HG03095 (cell line): ENCODE results near the gene NEUROG1.
"Not testable (repeated sequence)": the region's sequence is repeated elsewhere in the genome, so short reads cannot be mapped to it uniquely, and the experiment has no call there.

Experiments used
- ATAC-seq: cut with Tn5 transposase; IDR thresholded peaks from one replicate; pipeline ENCODE4 v1.9.1; 2021; ENCODE audit warnings: moderate library complexity; ENCODE audit not compliant: unreplicated experiment

NEUROG1 gene

GRCh38 chr5:135497971-135498636 is 37.7 kb downstream of the NEUROG1 start:
- ATAC-seq: no peak

DNA sequence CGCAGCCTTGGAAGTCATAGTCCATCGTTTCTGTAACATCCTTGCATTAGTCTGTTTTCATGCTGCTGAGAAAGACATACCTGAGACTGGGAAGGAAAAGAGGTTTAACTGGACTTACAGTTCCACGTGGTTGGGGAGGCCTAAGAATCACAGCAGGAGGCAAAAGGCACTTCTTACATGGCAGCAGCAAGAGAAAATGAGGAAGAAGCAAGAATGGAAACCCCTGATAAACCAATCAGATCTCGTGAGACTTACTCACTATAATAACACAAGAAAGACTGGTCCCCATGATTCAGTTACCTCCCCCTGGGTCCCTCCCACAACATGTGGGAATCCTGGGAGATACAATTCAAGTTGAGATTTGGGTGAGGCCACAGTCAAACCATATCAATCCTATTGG is 40.2 kb downstream of the NEUROG1 start:
- not testable (repeated sequence) for ATAC-seq

DNA sequence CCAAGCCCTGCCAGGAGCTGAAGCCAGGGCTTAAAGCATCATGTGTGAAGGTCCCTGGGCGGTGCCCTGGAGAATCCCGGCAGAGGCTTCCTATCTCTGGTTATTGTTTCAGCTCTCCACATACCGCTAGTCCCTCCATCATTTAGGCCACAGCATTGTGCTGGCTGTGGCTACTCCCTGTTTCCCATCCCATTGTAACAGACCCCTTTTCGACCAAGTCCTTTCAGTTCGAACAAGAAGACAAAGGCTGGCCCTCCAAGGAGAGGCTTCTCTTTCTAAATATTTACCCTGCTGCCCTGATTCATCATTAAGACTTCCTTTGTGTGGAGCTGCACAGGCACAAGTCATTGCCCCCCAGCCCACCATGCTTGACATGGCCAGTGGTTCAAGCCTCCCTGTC is 41.6 kb downstream of the NEUROG1 start:
- ATAC-seq: no peak

DNA sequence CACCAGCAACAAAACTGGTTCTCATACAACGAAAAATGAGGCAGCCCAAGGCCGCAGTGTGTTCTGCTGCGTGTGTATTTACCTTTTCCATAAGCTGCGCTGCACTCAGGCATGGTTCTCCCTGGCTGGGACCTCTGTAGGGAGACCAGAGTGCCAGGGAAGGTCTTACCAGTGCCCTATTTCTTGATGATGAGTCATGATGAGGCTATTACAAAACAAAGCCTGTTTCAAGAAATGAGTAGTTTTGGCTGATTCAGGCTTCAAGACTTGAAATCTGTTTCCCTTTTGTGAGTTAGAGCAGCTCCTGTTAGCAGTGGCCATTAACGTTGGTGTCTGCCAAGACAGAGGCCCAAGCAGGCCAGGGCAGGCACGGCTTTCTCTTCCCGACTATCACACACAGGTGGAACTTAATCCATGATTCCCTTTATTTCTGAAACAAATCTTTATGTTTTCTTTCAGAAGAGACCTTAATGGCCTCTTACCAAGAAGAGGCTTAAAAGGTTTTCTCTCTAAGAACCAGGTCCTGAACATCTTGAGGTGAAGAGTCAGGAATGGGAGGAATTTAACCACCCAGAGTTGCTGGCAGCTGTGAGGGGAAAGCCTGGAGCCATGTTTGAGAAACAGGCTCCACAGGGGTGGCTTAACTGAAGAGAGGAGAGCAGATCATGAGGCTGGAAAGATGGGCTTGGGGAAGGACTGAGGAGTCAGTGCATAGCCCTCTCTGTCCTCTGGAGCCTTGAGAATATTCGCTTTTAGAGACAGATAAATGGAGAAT is 42.2 kb downstream of the NEUROG1 start:
- no peak for ATAC-seq

DNA sequence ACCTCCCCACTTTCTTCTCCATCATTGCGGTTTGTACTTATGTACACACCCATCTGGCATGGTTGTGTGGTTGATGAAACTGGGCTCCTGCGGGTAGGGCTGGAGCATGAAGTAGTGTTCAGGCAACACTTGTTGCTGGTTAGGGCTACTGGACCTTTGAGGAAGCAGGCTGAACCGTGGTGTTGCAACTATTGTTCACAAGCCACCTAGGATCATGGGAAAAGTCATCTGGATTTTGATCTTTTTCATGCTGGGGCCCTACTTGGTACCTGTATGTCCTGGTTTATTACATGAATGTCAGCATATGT is 43.5 kb downstream of the NEUROG1 start:
- no peak for ATAC-seq

GRCh38 chr5:135491552-135492318 is 44.0 kb downstream of the NEUROG1 start:
- no peak for ATAC-seq

GRCh38 chr5:135491038-135491551 is 44.7 kb downstream of the NEUROG1 start:
- ATAC-seq: no peak

DNA sequence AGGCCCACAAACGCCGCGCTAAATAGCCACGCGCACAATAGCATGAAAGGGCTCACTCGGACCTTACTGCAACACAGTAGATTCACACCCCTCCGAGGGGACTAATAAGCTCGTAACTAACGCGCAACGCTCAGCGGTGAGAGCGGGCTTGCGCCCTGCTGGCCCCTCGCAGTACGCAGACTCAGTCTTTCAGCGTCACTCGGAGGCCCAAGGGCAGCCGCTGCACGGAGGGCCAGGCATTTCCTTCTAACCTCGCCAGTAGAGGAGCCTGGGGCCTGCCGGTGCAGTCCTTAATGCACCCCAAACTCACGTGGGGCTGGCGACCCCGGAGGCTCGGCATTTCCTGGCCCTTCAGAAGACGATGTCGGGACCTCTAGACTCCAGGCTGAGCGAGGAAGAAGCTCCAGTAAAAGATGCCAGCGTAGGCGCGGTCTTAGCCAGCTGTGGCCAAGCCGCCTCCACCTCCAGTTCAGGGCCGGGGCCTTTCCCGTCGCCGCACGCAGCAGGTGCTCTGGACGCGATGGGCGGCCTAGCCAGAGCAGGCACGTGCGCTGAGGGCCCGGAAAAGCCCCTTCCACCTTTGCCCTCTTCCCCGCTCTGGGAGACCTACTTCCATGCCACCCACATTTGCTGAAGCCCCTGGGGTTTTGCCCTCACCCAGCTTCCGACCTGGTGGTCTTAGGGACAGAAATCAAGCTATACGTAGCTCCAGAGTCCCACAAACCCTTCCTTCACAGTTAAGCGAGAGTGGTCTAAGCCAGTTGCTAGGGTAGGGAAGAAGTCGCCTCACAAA is 45.3 kb downstream of the NEUROG1 start:
- no peak for ATAC-seq

- no peak for ATAC-seq
Observed at GRCh38 chr5:135489466-135490244, 46.1 kb downstream of the NEUROG1 start.

- no peak for ATAC-seq
Observed at GRCh38 chr5:135488727-135489465, 46.9 kb downstream of the NEUROG1 start.

GRCh38 chr5:135487839-135488514 is 47.8 kb downstream of the NEUROG1 start:
- ATAC-seq: no peak

- ATAC-seq: no peak
Observed at GRCh38 chr5:135487037-135487395, 48.7 kb downstream of the NEUROG1 start.

DNA sequence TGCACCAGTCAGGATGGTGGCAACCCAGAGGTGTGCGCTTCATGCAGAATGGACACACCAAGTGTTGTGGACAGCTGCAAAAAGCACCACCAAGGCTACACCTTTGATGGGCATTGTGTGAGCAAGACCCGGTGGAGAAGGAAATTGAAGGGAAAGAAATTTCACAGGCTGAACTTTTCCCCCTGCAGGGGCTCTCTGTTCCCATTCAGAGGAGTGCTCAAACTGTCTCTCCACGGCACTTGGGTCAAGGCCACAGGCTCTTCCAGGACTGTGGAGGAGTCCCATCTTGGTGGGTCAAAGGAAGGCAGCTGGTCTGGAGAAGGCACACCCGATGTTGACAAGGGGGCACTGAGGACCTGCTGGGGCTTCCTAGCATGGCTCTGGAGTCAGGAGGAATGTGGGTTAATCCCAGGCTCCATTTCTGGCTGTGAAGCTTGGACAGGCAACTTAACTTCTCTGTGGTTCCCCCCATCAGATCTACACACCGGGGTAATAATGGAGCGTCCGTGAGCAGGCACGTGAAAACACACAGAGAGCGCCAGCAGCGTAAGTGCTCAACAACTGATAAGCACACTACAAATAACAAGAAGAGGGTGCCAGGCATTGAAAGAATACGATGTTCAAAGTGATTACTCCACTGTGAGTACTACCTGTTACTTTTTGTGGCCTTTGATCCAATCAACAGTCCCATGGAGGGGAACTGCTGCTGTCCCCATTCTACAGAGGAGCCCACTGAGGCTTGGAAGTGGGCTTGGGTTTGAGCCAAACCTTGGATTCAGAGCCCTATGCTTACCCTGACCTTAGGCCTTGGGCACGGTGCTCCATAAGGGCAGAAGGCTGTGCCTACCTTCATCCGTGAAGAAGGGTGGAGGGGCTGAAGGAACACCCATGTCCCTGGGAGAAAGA is 49.4 kb downstream of the NEUROG1 start:
- ATAC-seq: no peak

DNA sequence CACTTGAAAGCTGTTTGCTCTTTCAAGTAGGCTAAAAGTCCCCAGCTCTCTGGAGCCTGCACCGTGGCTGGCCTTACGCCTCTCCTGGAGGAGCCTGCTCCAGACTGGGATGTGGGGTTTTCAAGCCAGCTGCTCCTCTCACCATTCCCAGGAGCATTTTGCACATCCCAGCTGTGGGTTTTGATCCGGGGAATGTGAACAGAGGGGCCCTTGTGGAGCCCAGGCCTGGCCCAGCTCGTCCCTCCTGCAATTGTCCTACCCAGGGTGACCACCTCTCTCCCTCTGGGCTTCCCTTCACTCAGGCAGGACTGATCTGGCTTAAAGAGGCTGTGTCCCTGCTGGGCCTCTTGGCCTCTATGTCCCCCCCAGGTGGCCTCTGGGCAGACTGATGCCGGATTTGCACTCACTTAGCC is 51.1 kb downstream of the NEUROG1 start:
- no peak for ATAC-seq
